G401 (cell line): Measurements from ENCODE around the gene TMEM198. TPM values are rescaled to one million over a fixed set of nuclear protein-coding genes. Genes with fewer than 3 reads are reported as not detected.

Source experiments
- DNase-seq: peaks from one replicate; pipeline ENCODE4 v3.0.0-alpha.2; 2015; ENCODE audit warnings: low spot score
- in situ Hi-C: cut with HindIII; loops from 2 replicates; pipeline ENCODE4 v1.10.0; 2016; ENCODE audit warnings: low sequenced_read_pairs, mixed read lengths
- total RNA-seq: library from RNA; depleted of rRNA; stranded (reverse); fragments of >200 nt; shearing (Covaris generic); gene quantifications from 2 replicates; pipeline ENCODE4 v1.2.3, GENCODE V29; 2014

The TMEM198 gene
- total RNA-seq, 1 experiment from 2014 or later, result 9.0 TPM

- in situ Hi-C loops, result no loop called here
- no peak for DNase-seq
These were observed 4.7 kb upstream of the TMEM198 start for GRCh38 chr2:219538956-219539788.

GRCh38 chr2:219539926-219540678 lies 3.7 kb upstream of the TMEM198 start:
- DNase-seq, result no peak
- in situ Hi-C loops, result no loop called here

- DNase-seq, result no peak
- in situ Hi-C loops, result no loop called here
These were observed 2.9 kb upstream of the TMEM198 start for GRCh38 chr2:219540784-219541504.

GRCh38 chr2:219541611-219542180 lies 2.1 kb upstream of the TMEM198 start:
- in situ Hi-C loops, result no loop called here
- peak; percentile 83 for DNase-seq

GRCh38 chr2:219542931-219543595 lies 765 bp upstream of the TMEM198 start:
- in situ Hi-C loops, result no loop called here
- DNase-seq, result peak; percentile 56

GRCh38 chr2:219544567-219544966 lies 739 bp downstream of the TMEM198 start:
- no peak for DNase-seq
- in situ Hi-C loops, result no loop called here

- in situ Hi-C loops, result no loop called here
- DNase-seq, result no peak
These were observed 1.6 kb downstream of the TMEM198 start for GRCh38 chr2:219545295-219545942.

- in situ Hi-C loops, result no loop called here
- DNase-seq, result no peak
These were observed 2.1 kb downstream of the TMEM198 start for GRCh38 chr2:219545943-219546352.

GRCh38 chr2:219547621-219548020 lies 3.8 kb downstream of the TMEM198 start:
- in situ Hi-C loops, result no loop called here

GRCh38 chr2:219548990-219549389 lies 5.2 kb downstream of the TMEM198 start:
- DNase-seq, result no peak
- in situ Hi-C loops, result no loop called here

More at GRCh38 chr2:219547621-219548020, 3.8 kb downstream of the TMEM198 start:
- no peak for DNase-seq

- in situ Hi-C loops, result no loop called here
- no peak for DNase-seq
These were observed 5.8 kb downstream of the TMEM198 start for GRCh38 chr2:219549619-219550018.

- in situ Hi-C loops, result no loop called here
- DNase-seq, result peak; percentile 53
These were observed 7.9 kb downstream of the TMEM198 start for GRCh38 chr2:219551441-219552381.

- DNase-seq, result peak; percentile 79
- in situ Hi-C loops, result no loop called here
These were observed 8.7 kb downstream of the TMEM198 start for GRCh38 chr2:219552382-219553167.

- no peak for DNase-seq
- in situ Hi-C loops, result no loop called here
These were observed 9.3 kb downstream of the TMEM198 start for GRCh38 chr2:219553168-219553417.

- no peak for DNase-seq
- in situ Hi-C loops, result no loop called here
These were observed 9.7 kb downstream of the TMEM198 start for GRCh38 chr2:219553463-219553963.

- in situ Hi-C loops, result no loop called here
- no peak for DNase-seq
These were observed 10.5 kb downstream of the TMEM198 start for GRCh38 chr2:219554350-219554749.

- no peak for DNase-seq
- in situ Hi-C loops, result no loop called here
These were observed 12.1 kb downstream of the TMEM198 start for GRCh38 chr2:219555956-219556355.
